SKM-1 treated with dmso at 0.1 percent for 144 hours (cell line): Measurements from ENCODE around the gene REXO1.

ENCODE experiments used
- DNase-seq: peaks from one replicate; lab custom pipeline; 2025; ENCODE audit not compliant: unreplicated experiment; lab: John Stamatoyannopoulos, UW

Gene REXO1

DNA sequence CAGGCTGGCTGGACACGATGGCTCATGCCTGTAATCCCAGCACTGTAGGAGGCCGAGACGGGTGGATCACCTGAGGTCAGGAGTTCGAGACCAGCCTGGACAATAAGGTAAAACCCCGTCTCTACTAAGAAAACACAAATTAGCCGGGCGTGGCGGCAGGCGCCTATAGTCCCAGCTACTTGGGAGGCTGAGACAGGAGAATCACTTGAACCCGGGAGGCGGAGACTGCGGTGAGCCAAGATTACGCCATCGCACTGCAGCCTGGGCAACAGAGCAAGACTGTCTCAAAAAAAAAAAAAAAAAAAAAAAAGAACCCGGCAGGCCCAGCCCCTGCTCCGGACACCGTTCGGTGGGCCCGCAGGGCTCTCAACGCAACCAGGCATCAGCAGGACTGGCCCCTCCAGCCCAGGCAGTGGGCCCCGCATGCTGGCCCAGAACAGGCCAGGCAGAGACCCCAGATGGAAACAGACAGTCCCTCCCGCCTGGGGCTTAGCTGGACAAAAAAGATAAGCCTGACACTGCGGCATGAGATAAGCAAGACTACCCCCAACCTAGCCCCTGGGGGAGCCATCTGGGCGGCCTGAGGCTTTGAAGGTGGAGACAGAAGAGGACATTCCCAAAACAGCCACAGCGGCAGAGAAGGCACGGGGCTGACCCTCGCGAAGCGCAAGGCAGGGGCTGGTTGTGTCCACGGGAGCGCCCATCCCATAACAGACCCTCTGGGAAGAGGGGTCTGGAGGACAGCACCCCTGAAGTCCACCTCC, 11.6 kb downstream of the REXO1 start:
- DNase-seq = no peak

DNA sequence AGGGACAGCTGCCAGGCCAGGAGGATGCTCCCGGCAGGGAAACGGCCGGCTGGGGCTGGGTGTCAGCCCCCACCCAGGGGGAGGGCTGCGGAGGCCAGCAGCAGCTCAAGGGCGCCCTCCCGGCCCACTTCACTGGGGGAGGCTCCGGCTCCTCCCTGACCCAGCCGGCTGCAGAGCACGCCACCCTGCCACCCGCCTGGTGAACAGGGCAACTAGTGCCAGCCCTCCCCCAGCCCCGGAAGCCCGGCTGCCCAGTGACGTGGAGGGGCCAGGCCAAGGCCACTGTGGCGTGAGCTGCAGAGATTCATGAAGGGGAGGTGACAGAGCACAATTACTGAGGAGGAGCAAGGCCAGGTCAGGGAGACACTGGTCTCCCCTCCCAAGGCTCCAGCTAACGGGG, 14.7 kb downstream of the REXO1 start:
- no peak for DNase-seq

- no peak for DNase-seq
Measured at GRCh38 chr19:1832046-1832663, 16.1 kb downstream of the REXO1 start.

- DNase-seq = no peak
Measured at GRCh38 chr19:1830978-1831377, 17.3 kb downstream of the REXO1 start.

DNA sequence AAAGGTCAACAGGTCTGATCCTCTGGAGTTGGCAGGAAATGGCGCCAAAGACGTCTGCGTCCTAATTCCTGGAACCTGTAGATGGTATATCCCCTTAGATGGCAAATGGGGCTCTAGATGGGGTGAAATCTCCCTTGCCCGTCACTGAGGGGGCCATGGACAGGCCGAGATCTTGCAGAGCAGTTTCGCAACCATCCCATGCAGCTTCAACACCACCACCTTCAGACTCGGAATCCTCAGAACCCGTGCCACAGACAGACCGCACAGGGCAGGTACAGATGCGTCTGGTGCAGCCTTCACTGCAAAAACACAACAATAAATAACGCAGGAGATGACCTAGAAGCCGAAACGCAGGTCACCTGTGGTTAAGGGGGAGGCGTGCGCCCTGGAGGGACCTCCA, 17.7 kb downstream of the REXO1 start:
- DNase-seq = no peak

- DNase-seq = no peak
Measured at GRCh38 chr19:1829958-1830357, 18.3 kb downstream of the REXO1 start.

GRCh38 chr19:1828279-1829238, 19.7 kb downstream of the REXO1 start:
- no peak for DNase-seq

- no peak for DNase-seq
Measured at GRCh38 chr19:1827566-1828278, 20.6 kb downstream of the REXO1 start.

- no peak for DNase-seq
Measured at GRCh38 chr19:1826557-1827521, 21.4 kb downstream of the REXO1 start.

GRCh38 chr19:1825909-1826556, 22.2 kb downstream of the REXO1 start:
- DNase-seq = peak; percentile 47

GRCh38 chr19:1824252-1824622, 24.0 kb downstream of the REXO1 start:
- no peak for DNase-seq

DNA sequence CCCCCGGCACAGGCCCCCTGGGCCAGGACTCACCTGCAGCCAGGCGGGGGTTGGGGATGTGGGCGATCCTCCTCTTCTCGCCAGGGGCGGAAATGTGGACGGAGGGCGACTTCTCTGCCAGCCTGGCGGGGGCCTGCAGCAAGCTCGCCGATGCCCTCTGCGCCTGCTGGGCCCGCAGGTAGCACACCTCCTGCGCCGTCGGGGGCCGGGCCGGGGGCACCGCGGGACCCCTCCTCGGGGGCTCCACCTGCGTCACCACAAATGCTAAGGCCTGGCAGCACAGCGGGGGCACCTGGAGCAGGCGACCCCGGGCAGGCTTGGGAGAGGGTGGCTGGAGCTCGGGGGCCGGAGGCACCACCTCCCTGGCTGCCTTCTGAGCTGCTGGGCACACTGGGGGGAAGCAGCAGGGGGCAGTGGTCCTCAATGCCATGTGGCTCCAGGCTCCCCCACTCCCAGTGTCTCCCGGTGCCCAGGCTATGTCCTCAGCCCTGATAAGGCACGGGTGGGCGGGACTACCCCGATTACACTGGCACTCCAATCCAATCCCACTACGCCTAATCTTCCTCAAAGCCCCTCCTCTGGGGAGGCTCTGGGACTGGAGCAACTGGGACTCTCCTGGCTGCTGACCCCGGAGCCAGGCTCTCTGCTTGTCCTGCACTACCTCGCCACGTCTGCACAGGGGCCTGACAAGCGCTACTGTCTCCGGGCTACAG, 24.6 kb downstream of the REXO1 start:
- no peak for DNase-seq

DNA sequence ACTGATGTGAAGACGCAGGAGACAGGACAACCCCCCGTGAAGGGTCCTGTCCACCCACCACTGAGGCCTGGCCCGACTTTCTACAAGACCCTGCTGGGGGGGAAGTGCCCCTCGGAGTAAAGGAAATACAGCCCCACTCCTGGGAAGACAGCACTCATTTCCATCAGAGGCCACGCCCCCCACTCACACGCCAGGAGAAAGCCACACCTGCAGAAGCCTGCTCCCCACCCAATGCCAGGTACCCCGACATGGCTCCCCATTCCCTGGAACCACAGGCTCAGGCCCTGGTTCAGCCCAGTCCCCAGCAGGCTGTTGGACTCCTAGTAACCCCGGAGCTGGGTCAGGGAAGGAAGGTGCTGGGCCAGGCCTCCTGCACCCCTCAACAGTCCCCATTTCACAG, 25.3 kb downstream of the REXO1 start:
- no peak for DNase-seq

GRCh38 chr19:1822210-1822609, 26.1 kb downstream of the REXO1 start:
- no peak for DNase-seq

GRCh38 chr19:1819341-1820255, 28.7 kb downstream of the REXO1 start:
- DNase-seq = no peak

- no peak for DNase-seq
Measured at GRCh38 chr19:1818549-1819195, 29.6 kb downstream of the REXO1 start.

- no peak for DNase-seq
Measured at GRCh38 chr19:1817553-1818179, 30.6 kb downstream of the REXO1 start.
